ENCODE results near the gene IGSF9B. TPM values are rescaled to one million over a fixed set of nuclear protein-coding genes. Genes with fewer than 3 reads are reported as not detected.

Gene IGSF9B
- total and polyA plus RNA-seq, 2 of the 13 experiments (the other 11 are each of a cell fraction or from before 2014, with no cell fraction given): not detected

DNA sequence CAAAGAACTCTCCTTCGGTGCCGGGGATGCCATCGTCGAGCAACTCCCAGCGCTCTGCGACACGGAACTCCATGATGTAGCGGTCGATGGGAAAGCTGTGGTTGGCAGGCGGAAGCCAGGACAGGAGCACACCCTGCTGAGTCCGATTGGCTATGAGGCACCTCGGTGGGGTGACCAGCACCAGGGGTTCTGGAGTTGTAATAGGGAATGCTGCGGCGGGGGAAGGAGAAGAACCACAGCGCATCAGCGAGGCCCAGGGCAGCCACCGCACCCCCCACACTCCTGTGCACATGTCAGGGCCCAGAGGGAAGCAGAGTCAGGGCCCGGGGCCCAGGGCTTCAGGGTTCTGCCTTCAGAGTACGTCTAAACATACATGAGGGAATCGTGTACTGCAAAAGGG, 31.0 kb downstream of the IGSF9B start:
- TF ChIP-seq TCF7 (IDR thresholded peaks at IDR 0.05; ENCODE audit: low read depth) (no peak), PLRG1 (conservative IDR thresholded peaks at IDR 0.05) (no peak), ZKSCAN8 (CRISPR knock-in tag; IDR thresholded peaks at IDR 0.05; ENCODE audit: borderline replicate concordance) (no peak)
- 0 out of 2 replicates have a peak, but pooled peaks cover 2% of the 10 kb centered on the region for H4K20me1 ChIP-seq (ENCODE audit: insufficient read depth, low read length)
- 33% methylated on average over 16 of the region's 20 CpGs for WGBS (ENCODE audit: low lambda C conversion rate)
- H3K27ac ChIP-seq (ENCODE audit: extremely low read length, insufficient read depth, low read length): no peak overlapping the region
- H3K9me3 ChIP-seq (ENCODE audit: low read length): no peaks in the 10 kb centered on the region
- no peak for DNase-seq (ENCODE audit: low spot score)
- H2AFZ ChIP-seq (ENCODE audit: low read length): no peak overlapping the region
- POLR2A ChIA-PET: no interaction called here
- ATAC-seq: no peak
- intact Hi-C loops (cut with micrococcal nuclease; ENCODE audit: unreplicated experiment) (no loop called here), in situ Hi-C loops (cut with HindIII; ENCODE audit: extremely low pct_ligation_motif_present, low pct_unique_long_range_greater_than_20kb) (loop anchor here (5.0 kb wide), 1 partner anchor 212 kb away; no protein-coding TSS in a partner anchor)
- peaks cover 11 to 73% of the 10 kb centered on the region in 2 experiments; a peak in 4 of 5 replicates for H3K27me3 ChIP-seq (ENCODE audit: control insufficient read depth in 1 of 2, insufficient read depth in 2 of 2, low read length in 2 of 2)
- BruUV-seq (replicated peaks): no TSS peak
- H3K36me3 ChIP-seq (replicated peaks in 1 of 2; ENCODE audit: control insufficient read depth in 1 of 2, insufficient read depth in 2 of 2, low read length in 2 of 2): no peaks in the 10 kb centered on the region
- CTCF ChIA-PET (ENCODE audit: low intra/inter-chr PET ratio, low total read pairs): no interaction called here
- H3K4me1 ChIP-seq (ENCODE audit: insufficient read depth, low read length): no peaks in the 10 kb centered on the region
- H3K4me2 ChIP-seq (ENCODE audit: low read depth, low read length): no peak overlapping the region
- no peak for FAIRE-seq
- H3K9ac ChIP-seq (ENCODE audit: insufficient read depth, low read depth, low read length): no peak overlapping the region
- no peaks in the 10 kb centered on the region for H3K79me2 ChIP-seq (ENCODE audit: insufficient read depth, low read length)
- H3K4me3 ChIP-seq (replicated peaks in 1 of 3; ENCODE audit: insufficient read depth in 1 of 3, low read depth in 2 of 3, low read length in 3 of 3): no peak overlapping the region

DNA sequence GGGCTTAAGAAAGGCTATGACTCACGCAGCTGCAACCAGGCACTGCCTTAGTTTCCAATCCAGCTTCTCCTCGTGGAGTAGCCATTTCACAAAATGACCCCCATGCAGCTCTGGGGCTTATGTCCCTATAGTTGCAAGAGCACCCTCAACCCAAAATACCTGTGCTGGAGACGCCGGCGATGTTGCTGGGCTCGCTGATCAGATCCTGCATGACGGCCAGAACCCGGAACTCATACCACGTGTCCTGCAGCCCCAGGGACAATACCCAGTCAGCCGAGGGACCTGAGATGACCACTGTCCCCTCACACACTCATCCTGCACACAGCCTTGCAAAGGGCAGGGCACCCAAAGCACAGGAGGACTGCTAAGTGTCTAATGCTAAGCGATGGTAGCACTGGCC, 32.1 kb downstream of the IGSF9B start:
- POLR2A ChIA-PET: no interaction called here
- Histone ChIP-seq H3K36me3 (replicated peaks in 1 of 2; ENCODE audit: control insufficient read depth in 1 of 2, insufficient read depth in 2 of 2, low read length in 2 of 2) (no peaks in the 10 kb centered on the region), H3K4me2 (ENCODE audit: low read depth, low read length) (no peak overlapping the region), H3K79me2 (ENCODE audit: insufficient read depth, low read length) (no peaks in the 10 kb centered on the region), H4K20me1 (ENCODE audit: insufficient read depth, low read length) (0 out of 2 replicates have a peak, but pooled peaks cover 2% of the 10 kb centered on the region), H3K4me3 (replicated peaks in 1 of 3; ENCODE audit: insufficient read depth in 1 of 3, low read depth in 2 of 3, low read length in 3 of 3) (no peak overlapping the region), H3K9me3 (ENCODE audit: low read length) (no peaks in the 10 kb centered on the region), H3K27me3 (ENCODE audit: control insufficient read depth in 1 of 2, insufficient read depth in 2 of 2, low read length in 2 of 2) (peaks cover 14 to 63% of the 10 kb centered on the region in 2 experiments), H3K9ac (ENCODE audit: insufficient read depth, low read depth, low read length) (no peak overlapping the region), H2AFZ (ENCODE audit: low read length) (no peak overlapping the region), H3K27ac (ENCODE audit: extremely low read length, insufficient read depth, low read length) (no peak overlapping the region), H3K4me1 (ENCODE audit: insufficient read depth, low read length) (no peaks in the 10 kb centered on the region)
- WGBS (ENCODE audit: low lambda C conversion rate): 22% methylated on average over 8 of the region's 11 CpGs
- DNase-seq (ENCODE audit: low spot score) (no peak), FAIRE-seq (no peak), ATAC-seq (no peak)
- intact Hi-C loops (cut with micrococcal nuclease; ENCODE audit: unreplicated experiment): no loop called here
- in situ Hi-C loops (cut with HindIII; ENCODE audit: extremely low pct_ligation_motif_present, low pct_unique_long_range_greater_than_20kb): loop anchor here (5.0 kb wide), 1 partner anchor 213 kb away; no protein-coding TSS in a partner anchor
- CTCF ChIA-PET (ENCODE audit: low intra/inter-chr PET ratio, low total read pairs): no interaction called here
- BruUV-seq (replicated peaks): no TSS peak
- TF ChIP-seq, protein P1, sequence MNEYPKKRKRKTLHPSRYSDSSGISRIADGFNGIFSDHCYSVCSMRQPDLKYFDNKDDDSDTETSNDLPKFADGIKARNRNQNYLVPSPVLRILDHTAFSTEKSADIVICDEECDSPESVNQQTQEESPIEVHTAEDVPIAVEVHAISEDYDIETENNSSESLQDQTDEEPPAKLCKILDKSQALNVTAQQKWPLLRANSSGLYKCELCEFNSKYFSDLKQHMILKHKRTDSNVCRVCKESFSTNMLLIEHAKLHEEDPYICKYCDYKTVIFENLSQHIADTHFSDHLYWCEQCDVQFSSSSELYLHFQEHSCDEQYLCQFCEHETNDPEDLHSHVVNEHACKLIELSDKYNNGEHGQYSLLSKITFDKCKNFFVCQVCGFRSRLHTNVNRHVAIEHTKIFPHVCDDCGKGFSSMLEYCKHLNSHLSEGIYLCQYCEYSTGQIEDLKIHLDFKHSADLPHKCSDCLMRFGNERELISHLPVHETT (CRISPR knock-in tag; conservative IDR thresholded peaks at IDR 0.05): no peak
- TF ChIP-seq, protein P2, sequence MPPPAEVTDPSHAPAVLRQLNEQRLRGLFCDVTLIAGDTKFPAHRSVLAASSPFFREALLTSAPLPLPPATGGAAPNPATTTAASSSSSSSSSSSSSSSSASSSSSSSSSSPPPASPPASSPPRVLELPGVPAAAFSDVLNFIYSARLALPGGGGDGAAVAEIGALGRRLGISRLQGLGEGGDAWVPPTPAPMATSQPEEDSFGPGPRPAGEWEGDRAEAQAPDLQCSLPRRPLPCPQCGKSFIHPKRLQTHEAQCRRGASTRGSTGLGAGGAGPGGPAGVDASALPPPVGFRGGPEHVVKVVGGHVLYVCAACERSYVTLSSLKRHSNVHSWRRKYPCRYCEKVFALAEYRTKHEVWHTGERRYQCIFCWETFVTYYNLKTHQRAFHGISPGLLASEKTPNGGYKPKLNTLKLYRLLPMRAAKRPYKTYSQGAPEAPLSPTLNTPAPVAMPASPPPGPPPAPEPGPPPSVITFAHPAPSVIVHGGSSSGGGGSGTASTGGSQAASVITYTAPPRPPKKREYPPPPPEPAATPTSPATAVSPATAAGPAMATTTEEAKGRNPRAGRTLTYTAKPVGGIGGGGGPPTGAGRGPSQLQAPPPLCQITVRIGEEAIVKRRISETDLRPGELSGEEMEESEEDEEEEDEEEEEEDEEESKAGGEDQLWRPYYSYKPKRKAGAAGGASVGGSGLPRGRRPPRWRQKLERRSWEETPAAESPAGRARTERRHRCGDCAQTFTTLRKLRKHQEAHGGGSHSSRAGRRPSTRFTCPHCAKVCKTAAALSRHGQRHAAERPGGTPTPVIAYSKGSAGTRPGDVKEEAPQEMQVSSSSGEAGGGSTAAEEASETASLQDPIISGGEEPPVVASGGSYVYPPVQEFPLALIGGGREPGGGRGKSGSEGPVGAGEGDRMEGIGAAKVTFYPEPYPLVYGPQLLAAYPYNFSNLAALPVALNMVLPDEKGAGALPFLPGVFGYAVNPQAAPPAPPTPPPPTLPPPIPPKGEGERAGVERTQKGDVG (CRISPR knock-in tag; IDR thresholded peaks at IDR 0.05; ENCODE audit: borderline replicate concordance): no peak
